ENCODE data around the gene MMAB.

Gene MMAB

GRCh38 chr12:109512608-109513007 lies 60.7 kb downstream of the MMAB start:
- DNase-seq (ENCODE audit: low spot score) = no peak
- TF ChIP-seq CTCF (IDR thresholded peaks at IDR 0.05; ENCODE audit: extremely low read depth, missing control alignments) = no peak

GRCh38 chr12:109510196-109510595 lies 63.1 kb downstream of the MMAB start:
- TF ChIP-seq CTCF (IDR thresholded peaks at IDR 0.05; ENCODE audit: extremely low read depth, missing control alignments) = no peak
- no peak for DNase-seq (ENCODE audit: low spot score)

- no peak for DNase-seq (ENCODE audit: low spot score)
- no peak for TF ChIP-seq CTCF (IDR thresholded peaks at IDR 0.05; ENCODE audit: extremely low read depth, missing control alignments)
Measured at GRCh38 chr12:109504068-109504467, 69.2 kb downstream of the MMAB start.
